ENCODE measurements around the gene TAF11L6. TPM values are rescaled to one million over a fixed set of nuclear protein-coding genes. Genes with fewer than 3 reads are reported as not detected.
A peak's percentile ranks its signal among the peaks of the same experiment; 100 is the strongest.
"Not testable (repeated sequence)": the region's sequence is repeated elsewhere in the genome, so short reads cannot be mapped to it uniquely, and the experiment has no call there.

TAF11L6 gene
- total RNA-seq, 2 donors from 2014 or later = not detected

- Histone ChIP-seq H3K4me1 (replicated peaks) (no peaks in the 10 kb centered on the region), H3K4me3 (no peak overlapping the region), H3K36me3 (no peaks in the 10 kb centered on the region), H3K27me3 (replicated peaks; ENCODE audit: insufficient read depth) (no peaks in the 10 kb centered on the region), H3K9me3 (no peaks in the 10 kb centered on the region), H3K27ac (no peak overlapping the region)
- WGBS = 92% methylated on average over 3 of the region's 3 CpGs
- intact Hi-C loops (cut with DNase I) = no loop called here
- DNase-seq (ENCODE audit: low spot score) = no peak
- TF ChIP-seq POLR2A (IDR thresholded peaks at IDR 0.05) = no peak
- TF ChIP-seq CTCF (IDR thresholded peaks at IDR 0.05) = no peak
- no peak for TF ChIP-seq POLR2AphosphoS5 (IDR thresholded peaks at IDR 0.05)
Measured at GRCh38 chr5:17492770-17493169, 35.7 kb upstream of the TAF11L6 start.

GRCh38 chr5:17497446-17497845 is 31.0 kb upstream of the TAF11L6 start:
- no peak for TF ChIP-seq CTCF (IDR thresholded peaks at IDR 0.05)
- H3K27me3 ChIP-seq (replicated peaks; ENCODE audit: insufficient read depth) = no peaks in the 10 kb centered on the region
- WGBS = 74% methylated on average over 4 of the region's 4 CpGs

GRCh38 chr5:17497931-17498330 is 30.5 kb upstream of the TAF11L6 start, which contains the start of gene TAF11L2:
TAF11L2 (plus strand) TSS chr5:17498231.
- H3K27me3 ChIP-seq (replicated peaks; ENCODE audit: insufficient read depth); H3K27ac ChIP-seq; intact Hi-C loops (cut with DNase I); H3K9me3 ChIP-seq; H3K36me3 ChIP-seq; DNase-seq (ENCODE audit: low spot score); H3K4me1 ChIP-seq (replicated peaks); H3K4me3 ChIP-seq: not testable (repeated sequence)
- 95% methylated on average over 8 of the region's 8 CpGs for WGBS

More at GRCh38 chr5:17497446-17497845, 31.0 kb upstream of the TAF11L6 start:
- Histone ChIP-seq H3K27ac (no peak overlapping the region), H3K9me3 (no peaks in the 10 kb centered on the region), H3K4me3 (no peak overlapping the region), H3K4me1 (replicated peaks) (no peaks in the 10 kb centered on the region), H3K36me3 (no peaks in the 10 kb centered on the region)
- intact Hi-C loops (cut with DNase I) = no loop called here
- DNase-seq (ENCODE audit: low spot score) = no peak

- Histone ChIP-seq H3K4me3 (no peak overlapping the region), H3K36me3 (no peaks in the 10 kb centered on the region), H3K27ac (no peak overlapping the region), H3K4me1 (replicated peaks) (no peaks in the 10 kb centered on the region), H3K27me3 (replicated peaks; ENCODE audit: insufficient read depth) (no peaks in the 10 kb centered on the region), H3K9me3 (no peaks in the 10 kb centered on the region)
- 95% methylated on average over 17 of the region's 17 CpGs for WGBS
- DNase-seq (ENCODE audit: low spot score) = no peak
- no peak for TF ChIP-seq POLR2A (IDR thresholded peaks at IDR 0.05)
- TF ChIP-seq CTCF (IDR thresholded peaks at IDR 0.05) = no peak
- no peak for TF ChIP-seq POLR2AphosphoS5 (IDR thresholded peaks at IDR 0.05)
- intact Hi-C loops (cut with DNase I) = no loop called here
Measured at GRCh38 chr5:17511775-17512325, 16.6 kb upstream of the TAF11L6 start.

- H3K27ac ChIP-seq; H3K36me3 ChIP-seq; H3K27me3 ChIP-seq (replicated peaks; ENCODE audit: insufficient read depth); H3K9me3 ChIP-seq; DNase-seq (ENCODE audit: low spot score); H3K4me3 ChIP-seq; H3K4me1 ChIP-seq (replicated peaks); intact Hi-C loops (cut with DNase I): not testable (repeated sequence)
- WGBS = 84% methylated on average over 11 of the region's 12 CpGs
Measured at GRCh38 chr5:17517526-17517925, 10.9 kb upstream of the TAF11L6 start.

GRCh38 chr5:17518067-17518466 is 10.4 kb upstream of the TAF11L6 start, which contains the start of gene TAF11L3:
TAF11L3 (plus strand) TSS chr5:17518367.
- H3K4me1 ChIP-seq (replicated peaks); intact Hi-C loops (cut with DNase I); DNase-seq (ENCODE audit: low spot score); H3K36me3 ChIP-seq; H3K4me3 ChIP-seq; H3K27me3 ChIP-seq (replicated peaks; ENCODE audit: insufficient read depth); H3K9me3 ChIP-seq; H3K27ac ChIP-seq: not testable (repeated sequence)
- no CpG with 5 or more reads among the region's 15 CpGs for WGBS

GRCh38 chr5:17519508-17519907 is 9.0 kb upstream of the TAF11L6 start:
- H3K27ac ChIP-seq; H3K27me3 ChIP-seq (replicated peaks; ENCODE audit: insufficient read depth); H3K9me3 ChIP-seq; H3K4me1 ChIP-seq (replicated peaks); DNase-seq (ENCODE audit: low spot score); H3K36me3 ChIP-seq; H3K4me3 ChIP-seq; intact Hi-C loops (cut with DNase I): not testable (repeated sequence)
- 94% methylated on average over 9 of the region's 14 CpGs for WGBS

- H3K36me3 ChIP-seq; intact Hi-C loops (cut with DNase I): not testable (repeated sequence)
- no CpG with 5 or more reads among the region's 15 CpGs for WGBS
Measured at GRCh38 chr5:17521501-17521900, 7.0 kb upstream of the TAF11L6 start, which contains the start of gene TAF11L4. TAF11L4 (plus strand) TSS chr5:17521801.

GRCh38 chr5:17524935-17525334 is 3.5 kb upstream of the TAF11L6 start, which contains the start of gene TAF11L5:
TAF11L5 (plus strand) TSS chr5:17525235.
- H3K4me3 ChIP-seq; H3K9me3 ChIP-seq; intact Hi-C loops (cut with DNase I); H3K4me1 ChIP-seq (replicated peaks); H3K27ac ChIP-seq; H3K27me3 ChIP-seq (replicated peaks; ENCODE audit: insufficient read depth); H3K36me3 ChIP-seq; DNase-seq (ENCODE audit: low spot score): not testable (repeated sequence)
- WGBS = no CpG with 5 or more reads among the region's 15 CpGs

More at GRCh38 chr5:17521501-17521900, 7.0 kb upstream of the TAF11L6 start, which contains the start of gene TAF11L4:
- DNase-seq (ENCODE audit: low spot score); H3K27me3 ChIP-seq (replicated peaks; ENCODE audit: insufficient read depth); H3K4me1 ChIP-seq (replicated peaks); H3K27ac ChIP-seq; H3K4me3 ChIP-seq; H3K9me3 ChIP-seq: not testable (repeated sequence)

GRCh38 chr5:17526504-17526903 is 2.0 kb upstream of the TAF11L6 start:
- WGBS = 92% methylated on average over 17 of the region's 17 CpGs
- H3K27me3 ChIP-seq (replicated peaks; ENCODE audit: insufficient read depth); H3K27ac ChIP-seq: not testable (repeated sequence)

More at GRCh38 chr5:17526504-17526903, 2.0 kb upstream of the TAF11L6 start:
- peak; percentile 65 for DNase-seq (ENCODE audit: low spot score)
- H3K36me3 ChIP-seq; H3K4me1 ChIP-seq (replicated peaks); H3K4me3 ChIP-seq; intact Hi-C loops (cut with DNase I); H3K9me3 ChIP-seq: not testable (repeated sequence)

Data from prostate gland (tissue), 2 donors.